Thyroid gland (tissue), 4 donors: Measurements from ENCODE around the gene VRK1. TPM values are rescaled to one million over a fixed set of nuclear protein-coding genes. Genes with fewer than 3 reads are reported as not detected.

Experiments
- DNase-seq, 2 donors: peaks; one replicate each; pipeline ENCODE4 v3.0.0-alpha.2; 2019
- H3K27ac ChIP-seq, 3 donors: fragments of 200-600 bp; sonication (generic); 1 replicate in 2 of 3; 2 replicates in 1 of 3; pipeline ENCODE4 v1.5.1; 2016 to 2019; ENCODE audit warnings: mild to moderate bottlenecking in 1 of 3, moderate library complexity in 1 of 3
- H3K27me3 ChIP-seq: fragments of 200-600 bp; sonication (generic); one replicate; pipeline ENCODE4 v1.5.1; 2019
- H3K36me3 ChIP-seq, 2 donors: fragments of 200-600 bp; sonication (generic); one replicate each; pipeline ENCODE4 v1.5.1; 2016 to 2019
- H3K4me1 ChIP-seq, 2 donors: fragments of 200-600 bp; sonication (generic); one replicate each; pipeline ENCODE4 v1.5.1; 2017 to 2019
- H3K4me3 ChIP-seq, 3 donors: fragments of 200-600 bp; sonication (generic); replicated peaks in 1 of 3; 1 replicate in 2 of 3; 2 replicates in 1 of 3; pipeline ENCODE4 v1.5.1; 2016; ENCODE audit warnings: mild to moderate bottlenecking in 1 of 3
- H3K9me3 ChIP-seq: fragments of 200-600 bp; sonication (generic); one replicate; pipeline ENCODE4 v1.5.1; 2017
- POLR2A ChIP-seq, 2 donors: fragments of 450-650 bp; IDR thresholded peaks; one replicate each; pipeline ENCODE4 v1.6.1; 2017; ENCODE audit warnings: antibody characterized with exemption in 2 of 2, mild to moderate bottlenecking in 2 of 2, moderate library complexity in 1 of 2
- WGBS, 2 donors: methylation state at CpG; one replicate each; pipeline ENCODE4 v1.1.5; 2017; 5-methylcytosine and 5-hydroxymethylcytosine counted together
- intact Hi-C: fragments of 100-400 bp; cut with DNase I; formaldehyde crosslinking; loops from one replicate; pipeline ENCODE4 v1.15.1; 2023
- total RNA-seq, 4 donors: library from RNA; depleted of rRNA; stranded (reverse); fragments of >200 nt; gene quantifications; one replicate each; pipeline ENCODE4 v1.2.3, GENCODE V29; 2016
- TF ChIP-seq, protein P1 (sequence below), 6 experiments: fragments of 200-600 bp in 3 of 6; fragments of 450-650 bp in 3 of 6; sonication (generic) in 3 of 6; IDR thresholded peaks; one replicate each; pipeline ENCODE4 v1.5.1; 2016 to 2019; ENCODE audit warnings: antibody characterized with exemption in 6 of 6, mild to moderate bottlenecking in 2 of 6, inconsistent platforms in 1 of 6, moderate library complexity in 1 of 6

VRK1 gene
- total RNA-seq, 4 donors from 2014 or later = 10.1 to 44.4 (median 14.2) TPM

DNA sequence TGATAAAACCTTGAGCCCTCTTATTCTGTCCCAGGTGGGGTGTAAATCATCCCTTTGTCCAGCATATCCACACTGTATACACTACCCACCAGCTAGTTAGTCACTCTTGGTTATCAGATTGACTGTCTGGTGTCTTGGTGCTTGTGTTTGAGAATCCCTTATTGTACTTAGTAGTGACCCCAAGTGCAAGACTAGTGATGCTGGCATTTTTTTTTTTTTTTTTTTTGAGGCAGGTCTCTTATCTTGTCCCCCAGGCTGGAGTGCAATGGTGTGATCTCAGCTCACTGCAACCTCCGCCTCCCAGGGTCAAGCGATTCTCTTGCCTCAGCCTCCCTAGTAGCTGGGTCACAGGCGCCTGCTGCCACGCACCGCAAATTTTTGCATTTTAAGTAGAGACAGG, 5.8 kb downstream of the VRK1 start:
- Histone ChIP-seq H3K36me3 (no peaks in the 10 kb centered on the region), H3K4me1 (peaks cover 4 to 5% of the 10 kb centered on the region in 2 donors), H3K27ac (no peak overlapping the region), H3K27me3 (no peaks in the 10 kb centered on the region), H3K4me3 (no peak overlapping the region), H3K9me3 (no peaks in the 10 kb centered on the region)
- no peak for DNase-seq
- WGBS, 2 donors = 96 to 97% methylated on average over 5 of the region's 5 CpGs
- intact Hi-C loops = no loop called here
- TF ChIP-seq, protein P1, sequence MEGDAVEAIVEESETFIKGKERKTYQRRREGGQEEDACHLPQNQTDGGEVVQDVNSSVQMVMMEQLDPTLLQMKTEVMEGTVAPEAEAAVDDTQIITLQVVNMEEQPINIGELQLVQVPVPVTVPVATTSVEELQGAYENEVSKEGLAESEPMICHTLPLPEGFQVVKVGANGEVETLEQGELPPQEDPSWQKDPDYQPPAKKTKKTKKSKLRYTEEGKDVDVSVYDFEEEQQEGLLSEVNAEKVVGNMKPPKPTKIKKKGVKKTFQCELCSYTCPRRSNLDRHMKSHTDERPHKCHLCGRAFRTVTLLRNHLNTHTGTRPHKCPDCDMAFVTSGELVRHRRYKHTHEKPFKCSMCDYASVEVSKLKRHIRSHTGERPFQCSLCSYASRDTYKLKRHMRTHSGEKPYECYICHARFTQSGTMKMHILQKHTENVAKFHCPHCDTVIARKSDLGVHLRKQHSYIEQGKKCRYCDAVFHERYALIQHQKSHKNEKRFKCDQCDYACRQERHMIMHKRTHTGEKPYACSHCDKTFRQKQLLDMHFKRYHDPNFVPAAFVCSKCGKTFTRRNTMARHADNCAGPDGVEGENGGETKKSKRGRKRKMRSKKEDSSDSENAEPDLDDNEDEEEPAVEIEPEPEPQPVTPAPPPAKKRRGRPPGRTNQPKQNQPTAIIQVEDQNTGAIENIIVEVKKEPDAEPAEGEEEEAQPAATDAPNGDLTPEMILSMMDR (IDR thresholded peaks at IDR 0.05) = no peak
- TF ChIP-seq POLR2A (IDR thresholded peaks at IDR 0.05) = no peak

DNA sequence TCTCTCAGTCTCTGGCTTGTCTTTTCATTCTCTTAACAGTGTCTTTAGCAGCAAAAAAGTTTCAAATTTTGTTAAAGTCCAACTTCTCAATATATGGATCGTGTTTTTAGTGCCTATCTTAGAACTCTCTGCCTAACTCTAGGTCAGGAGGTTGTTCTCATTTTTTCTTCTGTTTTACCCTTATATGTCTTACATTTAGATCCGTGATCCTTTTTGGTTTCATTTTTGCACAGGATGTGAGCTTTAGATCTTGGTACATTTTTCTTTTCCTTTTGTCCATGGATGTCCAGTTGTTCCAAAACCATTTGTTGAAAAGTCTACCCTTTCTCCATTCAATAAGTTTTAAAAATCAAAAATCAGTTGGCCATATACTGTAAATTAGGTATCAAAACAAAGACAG, 6.8 kb downstream of the VRK1 start:
- DNase-seq = no peak
- Histone ChIP-seq H3K4me3 (no peak overlapping the region), H3K9me3 (no peaks in the 10 kb centered on the region), H3K36me3 (no peaks in the 10 kb centered on the region), H3K4me1 (no peaks in the 10 kb centered on the region), H3K27ac (no peak overlapping the region), H3K27me3 (no peaks in the 10 kb centered on the region)
- intact Hi-C loops = no loop called here
- WGBS, 2 donors = 84 to 94% methylated on average over 2 of the region's 2 CpGs
- TF ChIP-seq POLR2A (IDR thresholded peaks at IDR 0.05) = no peak
- TF ChIP-seq, protein P1 (IDR thresholded peaks at IDR 0.05) = no peak

DNA sequence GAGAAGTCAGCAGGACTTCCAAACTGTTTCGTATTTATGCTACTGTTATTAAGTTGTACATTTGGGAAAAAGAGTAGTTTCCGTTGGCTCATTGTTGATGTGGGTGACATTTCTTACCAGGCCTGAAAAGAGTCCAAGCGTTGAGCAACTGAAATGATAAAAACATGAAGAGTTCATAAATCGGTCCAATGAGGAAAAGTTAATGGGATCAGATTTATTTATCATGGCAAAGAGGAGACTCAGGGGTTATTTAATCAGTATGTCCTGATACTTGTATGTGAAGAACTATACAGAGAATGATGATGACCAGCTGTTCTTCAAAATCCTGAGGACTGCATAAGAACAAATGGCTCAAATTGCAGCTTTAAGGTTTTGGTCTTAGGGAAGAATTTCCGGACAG, 7.7 kb downstream of the VRK1 start:
- intact Hi-C loops = no loop called here
- 89 to 90% methylated on average over 5 of the region's 5 CpGs for WGBS, 2 donors
- Histone ChIP-seq H3K4me3 (no peak overlapping the region), H3K4me1 (no peaks in the 10 kb centered on the region), H3K36me3 (no peaks in the 10 kb centered on the region), H3K27ac (no peak overlapping the region), H3K9me3 (no peaks in the 10 kb centered on the region), H3K27me3 (no peaks in the 10 kb centered on the region)
- no peak for DNase-seq
- TF ChIP-seq, protein P1 (IDR thresholded peaks at IDR 0.05) = no peak
- TF ChIP-seq POLR2A (IDR thresholded peaks at IDR 0.05) = no peak

DNA sequence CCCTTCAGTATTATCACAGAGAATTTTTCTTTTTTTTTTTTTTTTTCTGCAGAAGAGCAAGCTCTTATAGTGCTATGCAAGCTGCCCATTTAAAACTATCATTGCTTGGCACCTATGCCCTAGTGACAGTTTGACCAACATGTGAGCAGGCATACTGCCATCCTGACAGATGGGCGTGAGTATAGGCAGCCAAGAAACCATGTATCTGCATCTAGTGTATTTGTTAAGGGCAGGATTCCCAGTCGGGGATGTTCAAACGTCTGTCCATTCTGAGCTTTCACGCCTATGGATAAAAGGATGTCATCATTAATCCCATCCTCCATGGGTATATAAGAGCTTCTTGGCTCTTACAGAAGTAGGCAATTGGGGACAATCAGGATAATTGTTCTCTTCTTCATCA, 8.8 kb downstream of the VRK1 start:
- H3K4me3 ChIP-seq = no peak overlapping the region
- no peaks in the 10 kb centered on the region for H3K36me3 ChIP-seq
- 80 to 90% methylated on average over 4 of the region's 4 CpGs for WGBS, 2 donors
- no peak overlapping the region for H3K27ac ChIP-seq
- no peak for TF ChIP-seq POLR2A (IDR thresholded peaks at IDR 0.05)
- TF ChIP-seq, protein P1 (IDR thresholded peaks at IDR 0.05) = no peak
- intact Hi-C loops = no loop called here
- H3K9me3 ChIP-seq = no peaks in the 10 kb centered on the region
- H3K4me1 ChIP-seq = no peaks in the 10 kb centered on the region
- no peak for DNase-seq
- H3K27me3 ChIP-seq = no peaks in the 10 kb centered on the region

DNA sequence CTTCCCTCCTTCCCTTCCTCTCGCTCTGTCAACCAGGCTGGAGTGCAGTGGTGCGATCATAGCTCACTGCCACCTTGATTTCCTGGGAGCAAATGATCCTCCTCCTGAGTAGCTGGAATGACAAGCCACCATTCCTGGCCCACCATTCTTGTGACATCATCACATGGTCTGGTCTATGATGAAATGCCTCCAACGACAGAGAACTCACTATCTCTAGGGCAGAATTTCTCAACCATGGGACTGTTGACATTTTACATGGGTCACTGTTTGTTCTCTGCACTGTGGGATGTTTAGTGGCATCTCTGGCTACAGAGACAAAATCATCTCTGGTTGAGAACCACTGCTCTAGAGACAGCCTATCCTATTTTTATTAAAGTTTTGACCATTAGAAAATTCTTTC, 9.7 kb downstream of the VRK1 start:
- WGBS, 2 donors = 69 to 87% methylated on average over 3 of the region's 3 CpGs
- H3K27ac ChIP-seq = no peak overlapping the region
- TF ChIP-seq, protein P1 (IDR thresholded peaks at IDR 0.05) = no peak
- TF ChIP-seq POLR2A (IDR thresholded peaks at IDR 0.05) = no peak

More for the DNA sequence above, 9.7 kb downstream of the VRK1 start:
- intact Hi-C loops = no loop called here
- Histone ChIP-seq H3K27me3 (no peaks in the 10 kb centered on the region), H3K36me3 (no peaks in the 10 kb centered on the region), H3K9me3 (no peaks in the 10 kb centered on the region), H3K4me3 (no peak overlapping the region), H3K4me1 (no peaks in the 10 kb centered on the region)
- DNase-seq = no peak
